GM12878 (cell line): Measurements from ENCODE around the gene C19orf38. TPM values are rescaled to one million over a fixed set of nuclear protein-coding genes. Genes with fewer than 3 reads are reported as not detected.
"Not testable (repeated sequence)": the region's sequence is repeated elsewhere in the genome, so short reads cannot be mapped to it uniquely, and the experiment has no call there.

Experiments used
- ATAC-seq: fragments of 200-7000 bp; cut with Tn5 transposase; 3 replicates; pipeline ENCODE4 v1.9.1; 2020; ENCODE audit warnings: mild to moderate bottlenecking, moderate library complexity
- BruUV-seq: library from RNA; stranded (reverse); fragments of 400-500 nt; replicated peaks from 2 replicates; lab custom pipeline; 2021; lab: Mats Ljungman, UMichigan
- CTCF ChIA-PET: fragments of 300-600 bp; sonication (Branson Sonifier 250); formaldehyde crosslinking; extraction: SDS; loops from one replicate; lab custom pipeline; 2021; ENCODE audit warnings: inconsistent platforms; lab: Yijun Ruan, JAX
- POLR2A ChIA-PET: fragments of 350-600 bp; formaldehyde crosslinking; extraction: SDS; loops from one replicate; lab custom pipeline; 2021; ENCODE audit warnings: inconsistent platforms; lab: Charles Lee
- RAD21 ChIA-PET: fragments of 300-600 bp; sonication (Branson Sonifier 250); formaldehyde crosslinking; loops from one replicate; lab custom pipeline; 2023; ENCODE audit warnings: antibody characterized with exemption; ENCODE audit not compliant: unreplicated experiment; lab: Charles Lee
- SMC1A ChIA-PET: fragments of 300-600 bp; sonication (Branson Sonifier 250); formaldehyde crosslinking; loops from one replicate; lab custom pipeline; 2023; ENCODE audit not compliant: unreplicated experiment, uncharacterized antibody; lab: Charles Lee
- DNase-seq: peaks from one replicate; pipeline ENCODE4 v3.0.0-alpha.2; 2011; ENCODE audit warnings: low read depth, low spot score
- FAIRE-seq: peaks from 3 replicates; lab custom pipeline; 2011; peaks lifted over from hg19 to GRCh38; lab: Jason Lieb, UNC
- H2AFZ ChIP-seq: 2 replicates; pipeline ENCODE4 v1.6.0; 2011; ENCODE audit warnings: low read depth, low read length, control low read depth; ENCODE audit not compliant: control insufficient read depth
- H3K27ac ChIP-seq: 2 replicates; pipeline ENCODE4 v1.5.1; 2011; ENCODE audit warnings: control low read depth; ENCODE audit not compliant: control insufficient read depth, insufficient read depth
- H3K27me3 ChIP-seq, 2 experiments: replicated peaks in 1 of 2; 2 replicates each; pipeline versions ENCODE4 v1.6.0 to v1.6.1; 2011; ENCODE audit warnings: low read length in 1 of 2; ENCODE audit not compliant: control insufficient read depth in 2 of 2, insufficient read depth in 2 of 2
- H3K36me3 ChIP-seq, 2 experiments: 2 replicates each; pipeline ENCODE4 v1.5.1; 2011; ENCODE audit warnings: low read length in 1 of 2; ENCODE audit not compliant: control insufficient read depth in 2 of 2, insufficient read depth in 2 of 2
- H3K4me1 ChIP-seq: 2 replicates; pipeline ENCODE4 v1.6.1; 2011; ENCODE audit warnings: mild to moderate bottlenecking, low read length, moderate library complexity, mixed read lengths; ENCODE audit not compliant: control insufficient read depth, insufficient read depth
- H3K4me2 ChIP-seq: 2 replicates; pipeline ENCODE4 v1.6.0; 2011; ENCODE audit warnings: control low read depth; ENCODE audit not compliant: control insufficient read depth, insufficient read depth
- H3K4me3 ChIP-seq: fragments of 200-600 bp; sonication (generic); 2 replicates; pipeline ENCODE4 v1.5.1; 2016
- H3K79me2 ChIP-seq: 2 replicates; pipeline ENCODE4 v1.6.0; 2011; ENCODE audit warnings: low read length; ENCODE audit not compliant: control insufficient read depth, insufficient read depth
- H3K9ac ChIP-seq: 2 replicates; pipeline ENCODE4 v1.8.0; 2011; ENCODE audit warnings: low read length, control low read depth, mixed read lengths; ENCODE audit not compliant: control insufficient read depth, insufficient read depth
- H3K9me3 ChIP-seq: replicated peaks from 3 replicates; pipeline ENCODE4 v1.5.1; 2011; ENCODE audit warnings: mild to moderate bottlenecking, low read length; ENCODE audit not compliant: control insufficient read depth, insufficient read depth
- H4K20me1 ChIP-seq: 2 replicates; pipeline ENCODE4 v1.6.0; 2011; ENCODE audit not compliant: control insufficient read depth, insufficient read depth
- IRF4 ChIP-seq: IDR thresholded peaks from 2 replicates; pipeline ENCODE4 v1.6.1; 2011; ENCODE audit warnings: low read depth, low read length
- JUND ChIP-seq: IDR thresholded peaks from 2 replicates; pipeline ENCODE4 v1.6.1; 2012; ENCODE audit warnings: low read depth, mild to moderate bottlenecking, low read length, improper control_type of control experiment, moderate library complexity
- KAT2A ChIP-seq: conservative IDR thresholded peaks from 2 replicates; pipeline ENCODE4 v1.6.1; 2011; ENCODE audit warnings: low read depth, low read length; ENCODE audit not compliant: control insufficient read depth
- RCOR1 ChIP-seq: conservative IDR thresholded peaks from 2 replicates; pipeline ENCODE4 v1.6.1; 2012; ENCODE audit warnings: low read depth, low read length, improper control_type of control experiment
- SMARCA5 ChIP-seq: fragments of 450-650 bp; IDR thresholded peaks from 2 replicates; pipeline ENCODE4 v1.6.1; 2017; ENCODE audit warnings: mild to moderate bottlenecking
- TCF3 ChIP-seq: IDR thresholded peaks from 2 replicates; pipeline ENCODE4 v1.6.1; 2012; ENCODE audit warnings: low read depth, mild to moderate bottlenecking, low read length, borderline replicate concordance; ENCODE audit not compliant: insufficient read depth
- WGBS: methylation state at CpG from one replicate; pipeline ENCODE4 v1.1.6; 2016; ENCODE audit warnings: low lambda C conversion rate; ENCODE audit not compliant: insufficient replicate concordance, insufficient coverage; ENCODE audit errors: missing lambda C conversion rate; 5-methylcytosine and 5-hydroxymethylcytosine counted together
- in situ Hi-C: fragments of 300-500 bp; cut with MboI; formaldehyde crosslinking; loops from 9 replicates; pipeline ENCODE4 v1.14.3; 2018; ENCODE audit warnings: mixed read lengths
- intact Hi-C: fragments of 100-400 bp; cut with micrococcal nuclease; formaldehyde crosslinking; loops from one replicate; pipeline ENCODE4 v1.14.2; 2022; ENCODE audit not compliant: unreplicated experiment
- polyA plus RNA-seq, 11 experiments: library from polyadenylated mRNA; depleted of rRNA in 4 of 11; unstranded in 6 of 11; stranded (reverse) in 5 of 11; fragments of >200 nt; fragmentation: Nextera tagmentation in 4 of 11; fragmentation: Illumina TruSeq in 1 of 11; extraction: Ambion mirVana in 4 of 11; extraction: Trizol in 1 of 11; gene quantifications; 1 replicate in 1 of 11; 2 replicates in 10 of 11; pipeline versions ENCODE4 v1.2.1 to v1.2.3, GENCODE V29; 2011 to 2016; ENCODE audit warnings: inconsistent platforms in 2 of 11, missing spikeins in 2 of 11, low read depth in 1 of 11
- total RNA-seq, 4 experiments: library from RNA; depleted of rRNA in 3 of 4; stranded (reverse); fragments of >200 nt in 3 of 4; fragmentation: Illumina TruSeq in 1 of 4; extraction: Trizol in 1 of 4; gene quantifications; 2 replicates each; pipeline versions ENCODE4 v1.2.1 to v1.2.3, GENCODE V29; 2013 to 2021

C19orf38 gene
- total and polyA plus RNA-seq, 10 of the 15 experiments (the other 5 are each of a cell fraction or from before 2014, with no cell fraction given) = 2.6 to 7.5 (median 5.0) TPM

GRCh38 chr19:10876459-10877240 lies 28.4 kb downstream of the C19orf38 start (continued):
- TF ChIP-seq IRF4 = peak; percentile 100
- no peak for TF ChIP-seq RCOR1
- peak; percentile 60; the same call in 1 of the 2 replicates for TF ChIP-seq TCF3
- TF ChIP-seq KAT2A = no peak
- peak; percentile 95 for TF ChIP-seq JUND

GRCh38 chr19:10877608-10878007 lies 29.4 kb downstream of the C19orf38 start:
- Histone ChIP-seq H3K27ac (peak overlapping the region; percentile 97), H3K4me1 (peaks cover 57% of the 10 kb centered on the region)
- RAD21 ChIA-PET = interaction anchor here (0.8 to 3.4 kb wide), 8 partner anchors 9 to 91 kb away, joined by 3 to 25 read pairs (median 3); no protein-coding TSS in a partner anchor
- WGBS = 76% methylated on average over 9 of the region's 9 CpGs
- not testable (repeated sequence) for H2AFZ ChIP-seq, H3K9me3 ChIP-seq
- TF ChIP-seq SMARCA5 = 0 out of 2 replicates have a peak, but pooled peaks have one; percentile 8
- TF ChIP-seq, all 136 proteins: peak for 1; not testable (repeated sequence) for 135
- H3K27me3 ChIP-seq, BruUV-seq, ATAC-seq, in situ Hi-C loops, H4K20me1 ChIP-seq, DNase-seq, FAIRE-seq: not testable (repeated sequence)
- intact Hi-C loops = loop anchor here (2.0 to 10.0 kb wide), 3 partner anchors 51 to 687 kb away; partner anchors contain the start of genes TIMM29 and YIPF2
- peak overlapping the region; percentile 60 for H3K4me3 ChIP-seq
- ChIA-PET POLR2A (interaction anchor here (0.5 to 1.2 kb wide), 7 partner anchors 11 to 1057 kb away, joined by 3 to 9 read pairs (median 4); partner anchors contain the start of genes DNM2 and TYK2), CTCF (interaction anchor here (0.7 to 3.5 kb wide), 9 partner anchors 10 to 167 kb away, joined by 3 to 20 read pairs (median 4); partner anchors contain the start of gene DNM2), SMC1A (interaction anchor here (1.5 to 2.8 kb wide), 6 partner anchors 8 to 160 kb away, joined by 3 to 14 read pairs (median 7); partner anchors contain the start of gene DNM2)
- H3K36me3 ChIP-seq = peaks cover 5 to 10% of the 10 kb centered on the region in 2 experiments
- H3K9ac ChIP-seq = peak overlapping the region; percentile 77
- peaks cover 90% of the 10 kb centered on the region for H3K79me2 ChIP-seq
- H3K4me2 ChIP-seq = peak overlapping the region; percentile 100
